Activated T-cell treated with anti-CD3 and anti-CD28 coated beads for 4 hours (primary cell): ENCODE measurements around the gene PNPLA7.
A peak's percentile ranks its signal among the peaks of the same experiment; 100 is the strongest.
"Not testable (repeated sequence)": the region's sequence is repeated elsewhere in the genome, so short reads cannot be mapped to it uniquely, and the experiment has no call there.

ENCODE experiments used
- DNase-seq: peaks from one replicate; pipeline ENCODE4 v3.0.0-alpha.2; 2020

PNPLA7 gene

DNA sequence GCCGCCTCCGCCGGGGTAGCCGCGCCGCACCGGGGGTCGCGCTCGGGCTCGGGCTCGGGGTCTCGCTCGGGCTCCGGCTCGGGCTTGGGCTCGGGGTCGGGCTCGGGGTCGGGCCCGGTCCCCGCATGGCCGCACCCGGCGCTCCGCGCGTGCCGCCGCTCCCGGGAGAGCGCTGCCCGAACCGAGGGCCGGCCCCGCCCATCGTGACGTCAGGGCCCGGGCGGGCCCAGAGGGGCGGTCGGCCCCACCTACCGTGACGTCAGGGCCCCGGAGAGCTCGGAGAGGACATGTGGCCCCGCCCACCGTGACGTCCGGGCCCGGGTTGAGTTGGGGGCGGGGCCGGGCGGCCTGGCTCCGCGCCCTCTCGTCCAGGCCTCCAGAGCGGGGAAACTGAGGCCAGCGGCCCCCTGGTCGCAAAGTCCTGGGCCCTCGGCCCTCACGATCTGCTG, 91.0 kb downstream of the PNPLA7 start, which contains the start of gene NSMF:
NSMF (minus strand) TSS at position 183 of the 449 bp plus-strand sequence. CDS start 232 bp downstream, outside the sequence.
- peak; percentile 92 for DNase-seq

GRCh38 chr9:137458194-137459151, 91.7 kb downstream of the PNPLA7 start:
- DNase-seq, result no peak

- no peak for DNase-seq
Observed at GRCh38 chr9:137457406-137458193, 92.6 kb downstream of the PNPLA7 start.

DNA sequence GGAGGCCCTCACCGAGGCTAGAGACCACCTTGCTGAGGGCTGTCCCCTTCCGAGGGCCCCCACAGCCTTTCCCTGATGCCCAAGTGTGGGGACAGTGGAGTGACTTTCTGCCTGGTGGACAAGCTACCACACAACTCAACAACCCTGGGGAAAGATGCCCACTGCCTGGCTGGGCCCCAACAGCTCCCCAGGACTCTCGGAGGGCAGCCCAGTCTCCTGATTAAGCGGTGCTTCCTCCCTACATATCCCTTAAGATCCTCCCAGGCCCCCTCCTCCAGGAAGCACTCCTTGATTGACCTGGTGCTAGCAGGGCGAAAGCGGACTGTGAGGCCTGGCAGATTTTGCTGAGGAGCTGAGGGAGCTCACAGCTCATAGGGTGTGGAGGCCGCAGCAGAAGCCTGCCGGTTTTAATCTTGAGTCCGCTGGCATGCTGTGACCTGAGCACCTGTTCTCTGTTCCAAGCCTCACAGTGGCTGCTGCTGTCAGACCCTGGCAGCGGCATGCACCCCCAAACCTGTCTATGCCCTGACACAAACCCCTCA, 93.3 kb downstream of the PNPLA7 start:
- no peak for DNase-seq

DNA sequence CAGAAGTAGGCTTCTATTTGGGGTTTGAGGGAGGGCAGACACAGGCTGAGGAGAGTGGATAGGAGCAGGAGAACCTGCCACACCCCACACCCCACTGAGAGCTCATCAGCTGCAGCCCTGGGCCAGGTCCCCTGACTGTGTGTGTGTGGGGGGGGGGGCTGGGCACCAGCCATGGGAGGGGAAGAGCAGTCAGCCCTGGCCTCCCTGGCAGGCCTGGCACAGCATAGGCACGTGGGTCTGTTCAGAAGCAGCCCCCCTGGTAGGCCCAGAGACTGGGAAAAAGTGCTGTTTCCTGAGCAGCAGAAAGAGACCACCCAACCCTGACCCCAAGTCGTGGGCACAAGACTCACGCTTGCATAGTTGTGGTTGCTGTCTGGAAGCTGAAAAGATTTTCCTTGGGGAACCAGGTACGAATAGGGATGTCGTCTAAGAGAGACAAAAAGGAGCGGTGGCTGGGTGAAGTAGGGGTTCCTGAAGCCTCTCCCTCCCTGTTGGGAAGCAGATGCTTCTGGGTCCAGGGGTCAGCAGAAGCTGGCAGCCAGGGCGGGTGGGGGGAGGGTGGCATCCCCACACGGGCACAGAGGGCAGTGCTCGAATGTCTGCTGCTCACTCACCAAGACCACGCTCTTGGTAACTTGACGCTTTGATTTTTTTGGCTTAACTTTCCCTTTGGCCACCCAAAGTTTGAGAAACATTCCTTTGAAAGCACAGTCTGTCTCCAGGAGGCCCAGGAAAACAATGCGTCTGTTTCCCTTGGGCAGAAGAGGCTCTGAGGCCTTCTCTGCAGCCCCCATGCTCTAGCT, 93.9 kb downstream of the PNPLA7 start:
- DNase-seq, result no peak

- DNase-seq, result no peak
Observed at GRCh38 chr9:137455359-137455991, 94.7 kb downstream of the PNPLA7 start.

DNA sequence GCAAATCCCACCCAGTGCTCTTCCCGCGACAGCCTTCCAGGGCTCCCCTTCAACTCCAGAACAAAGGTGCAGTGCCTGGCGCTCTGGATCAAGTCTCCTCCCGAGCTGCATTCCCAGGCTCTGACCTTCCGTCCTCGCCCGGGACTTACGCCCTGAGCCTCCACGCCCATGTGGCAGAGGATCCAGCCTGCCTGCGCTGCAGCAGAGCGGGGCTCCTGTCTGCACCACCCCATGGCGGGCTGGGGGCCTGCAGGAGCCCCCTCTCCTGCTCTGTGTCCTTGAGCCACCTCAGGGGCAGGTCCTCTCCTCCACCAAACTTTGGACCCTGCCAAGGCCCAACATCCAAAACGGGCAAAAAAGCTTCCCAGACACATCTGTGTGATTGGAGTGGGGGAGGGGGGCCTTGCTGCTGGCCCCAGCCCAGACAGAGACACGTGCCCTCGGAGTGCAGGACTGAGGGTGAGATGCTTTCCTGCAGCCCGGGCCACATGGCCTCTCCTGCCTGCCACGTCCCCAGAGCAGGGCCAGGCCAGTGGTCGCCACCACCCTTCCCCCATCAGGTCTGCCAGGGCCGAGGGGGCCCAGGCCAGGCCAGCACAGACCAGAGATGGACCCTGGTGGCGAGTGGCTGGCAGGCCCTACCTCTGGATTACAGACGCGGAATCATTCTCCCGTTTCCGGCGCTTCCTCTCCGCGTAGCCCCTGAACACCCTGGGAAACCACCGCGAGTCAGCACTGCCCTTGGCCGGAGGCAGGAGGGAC, 95.4 kb downstream of the PNPLA7 start:
- DNase-seq, result no peak

DNA sequence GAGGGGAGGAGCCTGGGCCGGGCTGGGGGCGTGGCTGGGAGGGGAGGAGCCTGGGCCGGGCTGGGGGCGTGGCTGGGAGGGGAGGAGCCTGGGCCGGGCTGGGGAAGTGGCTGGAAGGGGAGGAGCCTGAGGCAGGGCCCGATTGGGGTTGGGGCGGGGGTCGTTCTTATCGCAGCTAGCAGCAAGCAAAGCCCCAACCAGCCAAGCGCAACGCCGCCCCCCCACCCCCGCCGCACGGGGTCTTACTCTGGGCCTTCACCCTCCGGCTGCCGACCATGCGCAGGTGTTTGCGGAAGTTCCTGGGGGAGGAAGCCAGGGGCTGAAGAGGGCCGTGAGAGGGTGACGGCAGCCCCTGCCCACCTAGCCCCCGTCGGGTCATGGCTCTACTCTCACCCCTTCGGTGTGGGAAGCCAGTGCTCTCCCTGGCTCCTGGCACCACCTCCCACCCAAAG, 96.0 kb downstream of the PNPLA7 start:
- DNase-seq, result no peak

- no peak for DNase-seq
Observed at GRCh38 chr9:137453643-137454081, 96.5 kb downstream of the PNPLA7 start.

- no peak for DNase-seq
Observed at GRCh38 chr9:137452761-137453642, 97.2 kb downstream of the PNPLA7 start.

- DNase-seq, result no peak
Observed at GRCh38 chr9:137452006-137452760, 98.0 kb downstream of the PNPLA7 start.

DNA sequence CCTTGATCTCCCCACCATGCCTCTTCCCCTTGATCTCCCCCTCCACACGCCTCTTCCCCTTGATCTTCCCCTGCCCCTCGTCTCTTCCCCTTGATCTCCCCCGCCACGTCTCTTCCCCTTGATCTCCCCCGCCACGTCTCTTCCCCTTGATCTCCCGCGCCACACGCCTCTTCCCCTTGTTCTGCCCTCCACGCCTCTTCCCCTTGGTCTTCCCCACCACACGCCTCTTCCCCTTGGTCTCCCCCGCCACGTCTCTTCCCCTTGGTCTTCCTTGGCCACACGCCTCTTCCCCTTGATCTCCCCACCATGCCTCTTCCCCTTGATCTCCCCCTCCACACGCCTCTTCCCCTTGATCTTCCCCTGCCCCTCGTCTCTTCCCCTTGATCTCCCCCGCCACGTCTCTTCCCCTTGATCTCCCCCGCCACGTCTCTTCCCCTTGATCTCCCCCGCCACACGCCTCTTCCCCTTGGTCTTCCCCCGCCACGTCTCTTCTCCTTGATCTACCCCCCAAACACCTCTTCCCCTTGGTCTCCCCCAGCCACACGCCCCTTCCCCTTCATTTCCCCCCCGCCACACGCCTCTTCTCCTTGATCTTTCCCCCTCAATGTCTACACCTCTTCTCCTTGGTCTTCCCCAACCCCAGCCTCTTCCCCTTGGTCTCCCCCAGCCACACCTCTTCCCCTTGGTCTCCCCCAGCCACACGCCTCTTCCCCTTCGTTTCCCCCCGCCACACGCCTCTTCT, 98.8 kb downstream of the PNPLA7 start:
- not testable (repeated sequence) for DNase-seq

- DNase-seq, result peak; percentile 42
Observed at GRCh38 chr9:137450539-137451222, 99.5 kb downstream of the PNPLA7 start.

DNA sequence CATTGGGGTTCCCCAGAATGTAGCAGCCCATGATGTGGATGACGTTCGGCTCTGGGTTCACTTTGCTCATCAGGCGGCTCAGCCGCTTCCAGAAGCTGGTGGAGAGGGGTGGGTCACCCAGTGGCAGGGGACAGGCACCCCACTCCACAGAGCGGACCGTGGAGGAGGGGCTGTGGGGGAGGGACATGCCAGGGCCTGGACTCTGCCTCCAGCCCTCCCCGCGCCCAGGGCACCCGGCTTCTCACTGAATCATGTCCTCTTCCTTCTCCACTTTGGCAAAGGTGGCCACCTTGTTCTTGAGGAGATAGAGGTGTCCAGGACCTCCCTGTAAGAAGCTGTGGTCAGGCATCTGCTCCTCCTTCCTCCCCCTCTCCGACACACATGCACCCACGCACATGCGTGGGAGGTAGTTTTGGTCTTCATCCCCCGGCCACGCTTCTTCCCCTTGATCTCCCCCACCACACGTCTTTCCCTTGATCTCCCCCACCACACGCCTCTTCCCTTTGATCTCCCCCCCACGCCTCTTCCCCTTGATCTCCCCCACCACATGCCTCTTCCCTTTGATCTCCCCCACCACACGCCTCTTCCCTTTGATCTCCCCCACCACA, 100.2 kb downstream of the PNPLA7 start:
- peak; percentile 63 for DNase-seq

DNA sequence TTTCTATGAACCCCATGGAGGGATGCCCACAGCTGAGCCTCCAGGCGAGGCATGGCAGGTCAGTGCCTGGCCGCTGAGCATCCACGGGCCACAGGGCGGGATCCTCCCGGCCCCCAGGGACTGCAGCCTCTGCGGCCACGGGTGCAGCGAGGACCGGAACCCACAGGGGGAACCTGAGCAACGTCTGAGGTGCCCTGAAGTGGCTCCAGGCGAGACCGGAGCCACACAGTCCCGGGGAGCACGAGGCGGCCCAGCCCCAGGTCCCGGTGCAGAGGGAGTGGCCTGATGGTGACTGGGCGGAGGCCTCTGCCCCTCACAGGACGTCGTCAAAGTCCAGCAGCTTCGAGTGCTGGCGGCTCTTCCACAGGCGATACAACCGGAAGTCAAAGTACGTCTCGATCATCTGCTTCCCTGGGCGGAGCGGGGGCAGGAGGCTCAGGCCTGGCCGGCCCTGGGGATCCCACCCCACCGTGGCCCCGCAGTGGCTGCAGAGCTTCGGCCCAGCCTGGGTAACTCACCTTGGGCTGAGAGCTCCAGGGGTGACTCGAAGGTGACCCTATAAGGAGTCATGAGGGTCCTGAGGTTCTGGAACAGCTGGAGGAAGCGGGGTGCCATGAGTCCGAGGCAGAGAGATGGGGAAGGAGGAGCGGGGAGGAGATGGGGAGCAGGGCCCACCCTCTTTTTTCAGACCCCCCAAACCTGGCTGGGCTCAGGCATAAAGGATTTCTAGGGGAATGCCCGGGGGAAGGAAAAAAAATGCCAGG, 100.9 kb downstream of the PNPLA7 start:
- no peak for DNase-seq

DNA sequence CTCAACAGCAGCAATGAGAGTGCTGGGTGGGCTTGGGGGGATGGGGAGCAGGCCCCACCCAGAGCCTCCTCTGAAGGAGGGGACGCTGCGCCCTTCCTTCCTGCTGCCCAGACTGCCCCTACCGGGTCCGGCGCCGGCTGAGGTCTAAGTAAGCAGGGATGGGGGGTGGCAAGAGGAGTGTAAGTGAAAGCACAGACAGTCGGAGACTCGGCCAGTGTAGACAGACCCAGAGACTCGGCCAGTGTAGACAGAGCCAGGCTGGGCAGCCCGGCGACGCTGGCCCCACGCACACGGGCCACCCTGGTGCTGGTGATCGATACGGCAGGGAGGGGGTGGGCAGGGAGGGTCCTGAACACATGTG, 101.6 kb downstream of the PNPLA7 start:
- DNase-seq, result no peak
